HFFc6 (cell line): ENCODE data around the gene CCDC51. TPM values are rescaled to one million over a fixed set of nuclear protein-coding genes. Genes with fewer than 3 reads are reported as not detected.

Experiments
- DNase-seq: peaks from one replicate; pipeline ENCODE4 v3.0.0-alpha.2; 2018
- H3K27ac Mint-ChIP-seq: 2 replicates; pipeline ENCODE4 v1.8.0; 2020; ENCODE audit warnings: mild to moderate bottlenecking, mixed read lengths
- H3K27me3 Mint-ChIP-seq: 2 replicates; pipeline ENCODE4 v1.8.0; 2021; ENCODE audit warnings: mild to moderate bottlenecking, moderate library complexity, mixed read lengths; ENCODE audit not compliant: insufficient read depth
- H3K36me3 Mint-ChIP-seq: 2 replicates; pipeline ENCODE4 v1.8.0; 2021; ENCODE audit warnings: low read depth, mixed read lengths
- H3K4me1 Mint-ChIP-seq: 2 replicates; pipeline ENCODE4 v1.8.0; 2020; ENCODE audit warnings: low read depth, mixed read lengths
- H3K4me3 Mint-ChIP-seq: 2 replicates; pipeline ENCODE4 v1.8.0; 2020; ENCODE audit warnings: mild to moderate bottlenecking, moderate library complexity, mixed read lengths
- H3K9me3 Mint-ChIP-seq: 2 replicates; pipeline ENCODE4 v1.8.0; 2020; ENCODE audit warnings: mild to moderate bottlenecking, mixed read lengths
- total RNA-seq, 6 experiments: library from RNA; stranded (reverse); fragmentation: NEBNext Ultra II Directional; extraction: Animal tissue kit (Norgen Biotek cat#: 25700); gene quantifications; 2 replicates in 1 of 6; 3 replicates in 5 of 6; pipeline ENCODE4 v1.2.3, GENCODE V29; 2021
- TF ChIP-seq, protein P1 (sequence below): fragments of 200-600 bp; sonication (generic); IDR thresholded peaks from 2 replicates; pipeline ENCODE4 v1.5.0; 2021; ENCODE audit warnings: antibody characterized with exemption, mild to moderate bottlenecking

The CCDC51 gene
- total RNA-seq, 6 experiments from 2014 or later = 10.1 to 15.3 (median 12.5) TPM

DNA sequence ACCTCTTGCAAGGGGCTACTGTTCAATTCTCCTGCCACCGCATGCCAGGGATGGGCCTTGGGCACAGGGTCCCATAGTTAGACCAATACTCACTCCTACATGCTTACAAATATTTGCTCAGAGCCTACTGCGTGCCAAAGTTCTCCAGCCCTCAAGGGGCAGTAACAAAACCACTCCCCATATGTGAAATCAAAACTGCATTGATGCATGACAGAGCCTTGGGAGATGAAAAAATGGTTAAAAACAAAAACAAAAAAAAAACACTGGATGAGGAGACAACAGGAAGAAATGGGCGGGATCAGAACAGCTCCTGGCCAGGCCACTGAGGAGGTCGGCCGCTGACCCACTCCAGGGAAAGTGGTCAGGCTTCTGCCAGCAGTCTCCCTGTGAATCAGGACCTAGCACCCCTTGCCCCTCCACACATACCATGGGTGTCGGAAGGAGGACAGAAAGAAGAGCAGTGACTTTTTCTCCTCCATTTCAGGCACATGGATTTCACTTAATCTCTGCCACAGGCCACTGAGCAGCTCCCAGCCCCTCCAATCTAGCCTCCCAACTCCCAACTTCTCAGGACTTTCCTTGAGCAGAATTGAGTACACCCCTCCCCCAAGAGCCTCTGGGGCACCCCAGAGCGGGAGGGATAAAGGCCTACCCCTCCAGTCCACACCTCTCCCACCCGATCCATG lies 12.8 kb downstream of the CCDC51 start:
- no peaks in the 10 kb centered on the region for H3K9me3 Mint-ChIP-seq
- peaks cover 6% of the 10 kb centered on the region for H3K36me3 Mint-ChIP-seq
- H3K4me3 Mint-ChIP-seq = peak overlapping the region; percentile 1; the same call in 1 of the 2 replicates
- TF ChIP-seq, protein P1, sequence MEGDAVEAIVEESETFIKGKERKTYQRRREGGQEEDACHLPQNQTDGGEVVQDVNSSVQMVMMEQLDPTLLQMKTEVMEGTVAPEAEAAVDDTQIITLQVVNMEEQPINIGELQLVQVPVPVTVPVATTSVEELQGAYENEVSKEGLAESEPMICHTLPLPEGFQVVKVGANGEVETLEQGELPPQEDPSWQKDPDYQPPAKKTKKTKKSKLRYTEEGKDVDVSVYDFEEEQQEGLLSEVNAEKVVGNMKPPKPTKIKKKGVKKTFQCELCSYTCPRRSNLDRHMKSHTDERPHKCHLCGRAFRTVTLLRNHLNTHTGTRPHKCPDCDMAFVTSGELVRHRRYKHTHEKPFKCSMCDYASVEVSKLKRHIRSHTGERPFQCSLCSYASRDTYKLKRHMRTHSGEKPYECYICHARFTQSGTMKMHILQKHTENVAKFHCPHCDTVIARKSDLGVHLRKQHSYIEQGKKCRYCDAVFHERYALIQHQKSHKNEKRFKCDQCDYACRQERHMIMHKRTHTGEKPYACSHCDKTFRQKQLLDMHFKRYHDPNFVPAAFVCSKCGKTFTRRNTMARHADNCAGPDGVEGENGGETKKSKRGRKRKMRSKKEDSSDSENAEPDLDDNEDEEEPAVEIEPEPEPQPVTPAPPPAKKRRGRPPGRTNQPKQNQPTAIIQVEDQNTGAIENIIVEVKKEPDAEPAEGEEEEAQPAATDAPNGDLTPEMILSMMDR = no peak
- no peak for DNase-seq
- H3K4me1 Mint-ChIP-seq = peaks cover 39% of the 10 kb centered on the region
- H3K27ac Mint-ChIP-seq = no peak overlapping the region
- H3K27me3 Mint-ChIP-seq = no peaks in the 10 kb centered on the region

DNA sequence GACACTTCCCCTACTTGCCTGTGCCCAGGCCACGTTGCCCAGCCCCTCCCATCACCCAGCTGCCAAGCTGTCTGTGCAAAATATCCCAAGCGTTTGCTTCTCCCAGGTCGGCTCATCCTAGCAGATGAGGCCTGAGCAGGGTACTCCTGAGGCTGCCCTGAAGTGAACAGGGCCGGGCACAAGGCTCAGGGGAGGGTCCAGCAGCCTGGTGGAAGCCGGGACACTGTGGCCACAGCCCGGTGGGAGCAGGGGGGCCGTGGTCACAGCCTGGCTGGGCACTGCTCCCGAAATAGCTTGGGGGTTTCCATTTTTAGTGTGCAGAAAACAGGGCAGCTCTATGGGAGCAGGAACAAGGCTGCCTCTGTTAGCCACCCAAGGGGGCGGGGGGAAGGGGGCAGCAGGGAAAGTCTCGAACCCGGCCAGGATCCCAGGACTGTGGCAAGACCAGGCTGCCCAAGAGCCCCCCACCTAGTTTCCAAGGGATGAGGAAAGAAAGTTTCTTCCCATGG lies 13.5 kb downstream of the CCDC51 start:
- no peak overlapping the region for H3K4me3 Mint-ChIP-seq
- TF ChIP-seq, protein P1 = no peak
- H3K27ac Mint-ChIP-seq = no peak overlapping the region
- no peak for DNase-seq
- H3K9me3 Mint-ChIP-seq = no peaks in the 10 kb centered on the region
- H3K27me3 Mint-ChIP-seq = no peaks in the 10 kb centered on the region
- 0 out of 2 replicates have a peak, but pooled peaks cover under 1% of the 10 kb centered on the region for H3K36me3 Mint-ChIP-seq
- peaks cover 33% of the 10 kb centered on the region for H3K4me1 Mint-ChIP-seq

DNA sequence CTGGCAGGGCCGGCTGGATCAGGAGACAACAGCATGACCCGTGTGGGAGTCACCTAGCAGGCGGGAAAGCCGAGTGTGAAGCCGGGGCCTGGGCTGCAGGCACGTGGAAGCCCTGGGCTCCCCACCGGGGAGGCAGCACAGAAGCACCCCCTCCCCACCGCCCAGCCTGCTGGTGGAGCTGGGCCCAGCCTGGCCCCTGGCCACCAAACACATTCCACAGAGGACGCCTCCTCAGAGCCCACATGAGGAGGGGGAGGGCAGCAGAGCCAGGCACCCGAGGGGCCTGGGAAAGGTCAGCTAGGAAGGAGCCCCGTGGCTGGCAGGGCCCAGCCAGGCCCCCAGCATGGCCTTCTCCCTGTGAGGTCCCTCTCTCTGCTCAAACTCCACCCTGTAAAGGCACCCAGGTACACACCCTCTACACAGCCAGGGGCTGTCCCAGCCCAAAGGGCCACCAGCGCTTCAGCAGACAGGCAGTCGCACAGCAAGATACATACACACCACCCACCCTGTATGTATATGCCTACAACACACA lies 14.6 kb downstream of the CCDC51 start:
- Mint-ChIP-seq H3K27ac (no peak overlapping the region), H3K36me3 (no peaks in the 10 kb centered on the region), H3K4me3 (no peak overlapping the region), H3K9me3 (no peaks in the 10 kb centered on the region), H3K4me1 (peaks cover 28% of the 10 kb centered on the region), H3K27me3 (peaks cover 8% of the 10 kb centered on the region; the same call in 1 of the 2 replicates)
- TF ChIP-seq, protein P1 = no peak
- no peak for DNase-seq

DNA sequence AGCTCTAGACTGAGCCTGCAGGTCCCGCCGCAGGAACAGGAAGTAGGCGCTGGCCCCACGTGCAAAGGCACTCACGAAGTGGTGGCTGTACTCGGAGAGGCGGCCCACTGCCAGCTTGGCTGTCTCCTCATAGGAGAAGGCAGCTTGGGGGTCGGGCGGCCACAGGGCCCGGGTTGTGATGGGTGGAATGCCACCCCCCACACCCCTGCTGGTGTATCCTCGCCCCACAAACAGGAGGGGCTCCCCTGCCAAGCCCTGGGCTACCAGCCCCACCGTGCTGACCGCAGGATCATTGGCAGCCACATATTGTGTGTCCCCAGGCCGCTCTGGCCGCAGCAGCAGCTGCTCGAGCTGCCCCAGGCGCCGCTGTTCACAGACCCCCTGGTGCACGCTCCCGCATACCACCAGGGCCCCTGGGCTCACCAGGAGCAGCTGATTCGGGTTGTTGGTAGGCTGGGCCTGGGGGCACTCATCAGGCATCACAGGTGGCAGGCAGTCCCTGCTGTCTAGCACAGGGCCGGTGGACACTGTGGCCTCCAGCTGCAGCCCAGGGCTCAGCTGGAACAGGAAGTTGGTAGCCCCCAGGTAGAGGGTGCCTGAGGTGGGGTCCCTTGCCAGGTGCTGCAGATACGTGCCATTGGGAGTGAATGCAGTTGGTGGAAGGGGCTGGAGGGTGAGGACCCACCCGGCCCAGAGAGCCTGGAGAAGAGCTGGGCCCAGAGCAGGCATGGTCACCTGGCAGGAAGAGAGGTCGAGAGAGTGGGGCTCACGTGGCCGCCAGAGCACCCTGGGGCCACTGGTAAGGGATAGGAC lies 15.8 kb downstream of the CCDC51 start:
- H3K4me3 Mint-ChIP-seq = no peak overlapping the region
- no peaks in the 10 kb centered on the region for H3K36me3 Mint-ChIP-seq
- TF ChIP-seq, protein P1 = no peak
- peaks cover 8% of the 10 kb centered on the region for H3K27me3 Mint-ChIP-seq
- no peak for DNase-seq
- no peaks in the 10 kb centered on the region for H3K9me3 Mint-ChIP-seq
- H3K27ac Mint-ChIP-seq = no peak overlapping the region
- H3K4me1 Mint-ChIP-seq = peaks cover 22% of the 10 kb centered on the region

DNA sequence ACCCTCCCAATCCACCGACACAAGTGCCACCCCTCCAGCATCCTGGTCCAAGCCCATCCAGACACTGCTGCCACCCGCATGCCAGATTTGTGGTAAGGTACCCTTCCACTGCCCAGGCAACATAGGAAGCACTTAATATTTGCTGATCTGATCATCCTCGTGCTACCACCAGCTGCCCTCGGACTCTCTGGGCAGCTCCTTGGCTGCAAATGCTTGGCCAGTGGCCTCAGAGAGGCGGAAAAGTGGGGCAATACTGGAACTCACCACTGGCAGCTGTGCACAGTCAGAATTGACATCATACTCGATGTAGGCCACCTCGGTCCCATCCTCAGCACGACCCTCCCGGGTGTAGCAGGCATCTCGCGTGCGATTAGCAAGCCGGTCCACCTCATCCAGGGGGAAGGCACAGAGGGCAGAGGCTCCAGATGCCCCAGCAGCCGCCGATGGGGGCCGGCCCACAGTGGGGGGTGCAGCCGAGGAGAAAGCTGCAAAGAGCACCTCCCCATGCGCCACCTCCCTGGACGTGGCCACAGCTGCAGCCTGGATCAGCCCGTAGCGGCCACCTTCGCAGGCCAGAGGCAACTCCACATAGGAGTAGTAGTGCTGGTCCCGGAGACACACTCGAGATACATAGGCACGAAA lies 16.6 kb downstream of the CCDC51 start:
- TF ChIP-seq, protein P1 = no peak
- Mint-ChIP-seq H3K9me3 (no peaks in the 10 kb centered on the region), H3K4me3 (no peak overlapping the region), H3K27me3 (peaks cover 8% of the 10 kb centered on the region), H3K4me1 (peaks cover 20% of the 10 kb centered on the region), H3K27ac (no peak overlapping the region), H3K36me3 (no peaks in the 10 kb centered on the region)
- no peak for DNase-seq
